KOPT-K1 (cell line): ENCODE measurements around the gene IGSF11.
"Not testable (repeated sequence)": the region's sequence is repeated elsewhere in the genome, so short reads cannot be mapped to it uniquely, and the experiment has no call there.

Experiments
- H3K27ac ChIP-seq: fragments of 200-600 bp; sonication (generic); 2 replicates; pipeline ENCODE4 v1.5.1; 2016; ENCODE audit warnings: antibody characterized with exemption, mild to moderate bottlenecking, low read depth, low read length; ENCODE audit not compliant: poor library complexity, severe bottlenecking
- H3K36me3 ChIP-seq: fragments of 200-600 bp; sonication (generic); 2 replicates; pipeline ENCODE4 v1.5.1; 2017; ENCODE audit warnings: antibody characterized with exemption, mild to moderate bottlenecking, low read length, moderate library complexity; ENCODE audit not compliant: insufficient read depth
- H3K9me3 ChIP-seq: fragments of 200-600 bp; sonication (generic); 2 replicates; pipeline ENCODE4 v1.5.1; 2017; ENCODE audit warnings: antibody characterized with exemption, low read length, mild to moderate bottlenecking; ENCODE audit not compliant: insufficient read depth, poor library complexity, severe bottlenecking

Gene IGSF11

DNA sequence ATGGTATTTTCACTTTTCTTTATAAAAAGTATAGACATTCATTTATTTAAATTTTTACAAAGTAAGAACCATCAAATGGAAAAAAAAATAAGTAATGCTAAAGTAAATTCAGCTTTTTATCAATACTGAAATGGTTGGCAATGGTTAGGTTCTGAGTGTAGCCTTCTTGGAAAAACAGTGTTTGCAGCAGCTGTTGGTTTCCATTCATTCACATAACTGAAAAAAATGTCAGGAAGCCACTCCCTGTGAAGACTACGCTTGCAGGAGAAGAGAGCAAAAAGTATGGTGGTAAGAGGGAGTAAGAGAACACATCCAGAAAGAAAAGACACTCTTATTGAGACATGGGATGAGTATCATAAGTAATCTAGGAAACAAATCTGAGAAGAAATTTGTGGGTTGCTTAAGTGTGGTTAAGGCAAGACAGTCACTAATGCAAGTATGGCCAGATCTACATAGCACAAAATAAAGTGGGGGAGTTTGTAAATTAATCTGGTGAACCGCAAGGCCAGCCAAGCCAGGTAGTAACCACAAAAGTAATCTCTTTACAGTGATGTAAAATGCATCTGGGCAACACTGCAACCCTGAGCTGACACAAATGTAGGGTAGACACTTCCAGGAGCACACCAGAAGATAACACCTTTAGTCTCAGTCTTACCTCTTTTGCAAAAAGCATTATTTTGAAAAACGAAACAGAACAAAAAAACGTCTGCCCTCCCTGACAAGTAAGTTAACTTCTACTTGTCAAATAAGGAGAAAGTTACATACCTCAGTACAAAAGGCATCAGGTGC is 133.7 kb downstream of the IGSF11 start:
- no peaks in the 10 kb centered on the region for H3K9me3 ChIP-seq
- no peak overlapping the region for H3K27ac ChIP-seq
- no peaks in the 10 kb centered on the region for H3K36me3 ChIP-seq

DNA sequence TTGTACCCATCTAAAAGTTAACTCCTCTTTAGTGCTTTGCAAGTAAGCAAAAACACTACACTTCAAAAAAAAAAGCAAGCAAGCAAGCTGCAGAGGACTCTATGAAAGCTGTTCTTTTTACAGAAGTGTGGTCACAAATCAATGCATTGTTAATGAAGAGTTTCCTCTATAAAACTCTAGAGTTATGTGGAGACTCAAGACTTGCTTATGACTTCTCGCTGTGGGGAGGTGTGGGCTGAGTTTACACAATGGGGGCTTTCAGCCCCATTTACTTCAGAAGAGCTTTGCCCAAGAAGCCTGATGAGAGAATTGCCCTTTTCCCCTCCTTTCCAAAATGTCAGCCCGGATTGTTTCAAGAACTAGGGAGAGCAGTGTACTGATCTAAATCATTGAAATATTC is 144.4 kb downstream of the IGSF11 start:
- H3K27ac ChIP-seq, result no peak overlapping the region
- H3K9me3 ChIP-seq, result no peaks in the 10 kb centered on the region
- no peaks in the 10 kb centered on the region for H3K36me3 ChIP-seq

GRCh38 chr3:118889691-118890090 is 145.0 kb downstream of the IGSF11 start:
- Histone ChIP-seq H3K27ac (no peak overlapping the region), H3K9me3 (no peaks in the 10 kb centered on the region)

GRCh38 chr3:118886708-118887107 is 147.9 kb downstream of the IGSF11 start:
- H3K36me3 ChIP-seq, result no peaks in the 10 kb centered on the region
- H3K27ac ChIP-seq, result no peak overlapping the region
- no peaks in the 10 kb centered on the region for H3K9me3 ChIP-seq

More at GRCh38 chr3:118889691-118890090, 145.0 kb downstream of the IGSF11 start:
- H3K36me3 ChIP-seq, result no peaks in the 10 kb centered on the region

GRCh38 chr3:118884748-118885206 is 149.9 kb downstream of the IGSF11 start:
- Histone ChIP-seq H3K36me3 (no peaks in the 10 kb centered on the region), H3K9me3 (no peaks in the 10 kb centered on the region), H3K27ac (no peak overlapping the region)

DNA sequence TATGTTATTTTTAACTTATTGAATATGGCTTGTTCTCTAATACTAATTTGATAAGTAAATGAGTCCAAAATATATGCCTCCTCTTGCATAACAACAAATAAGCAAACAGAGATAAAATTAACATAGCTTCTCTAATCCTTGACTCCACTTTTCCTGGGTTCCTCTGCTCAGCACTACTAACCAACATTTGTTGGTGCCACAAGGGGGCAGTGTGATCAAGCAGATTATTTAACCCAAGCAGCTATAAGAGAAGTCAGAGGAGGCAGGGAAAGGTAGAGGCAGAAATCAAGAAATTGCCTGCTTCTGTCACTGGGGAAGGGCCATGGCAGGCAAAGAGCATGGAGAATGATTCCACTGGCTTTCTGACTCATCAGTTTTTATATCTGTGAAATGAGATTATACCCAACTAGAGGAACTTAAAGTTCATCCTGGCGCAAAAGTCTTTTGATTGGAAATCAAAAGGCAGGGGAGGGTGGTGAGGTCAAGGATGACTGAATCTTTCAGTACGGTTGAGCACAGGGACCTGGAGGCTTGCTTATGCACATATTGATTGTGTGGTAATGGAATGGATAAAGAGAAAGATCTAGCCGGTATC is 152.2 kb downstream of the IGSF11 start:
- H3K36me3 ChIP-seq, result no peaks in the 10 kb centered on the region
- H3K9me3 ChIP-seq, result no peaks in the 10 kb centered on the region
- no peak overlapping the region for H3K27ac ChIP-seq

- Histone ChIP-seq H3K36me3 (no peaks in the 10 kb centered on the region), H3K9me3 (peaks cover 17% of the 10 kb centered on the region), H3K27ac (no peak overlapping the region)
Observed at GRCh38 chr3:118868051-118868450, 166.6 kb downstream of the IGSF11 start.

DNA sequence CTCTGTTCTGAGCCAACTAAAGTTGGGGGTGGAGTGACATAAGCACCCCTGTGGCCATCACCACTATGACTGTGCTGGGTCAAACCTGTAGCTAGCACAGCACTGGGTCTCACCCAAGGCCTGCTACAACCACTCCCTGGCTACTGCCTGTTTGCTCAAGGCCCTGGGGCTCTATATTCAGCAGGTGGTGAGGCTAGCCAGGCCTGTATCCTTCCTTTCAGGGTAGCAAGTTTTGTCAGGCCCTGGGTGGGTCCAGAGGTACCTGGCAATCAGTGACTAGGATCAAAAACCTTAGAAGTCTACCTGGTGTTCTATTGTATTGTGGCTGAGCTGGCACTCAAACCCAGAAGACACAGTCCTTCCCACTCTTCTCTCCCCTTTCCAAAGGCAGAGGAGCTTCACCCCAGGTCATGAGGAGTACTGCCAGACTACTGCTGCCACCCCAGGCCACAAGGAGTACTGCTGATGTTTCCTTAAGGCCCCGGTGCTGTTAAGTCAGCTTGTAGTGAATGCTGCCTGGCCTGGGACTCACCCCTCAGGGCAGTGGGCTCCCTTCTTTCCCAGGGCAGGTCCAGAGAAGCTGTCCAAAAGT is 170.8 kb downstream of the IGSF11 start:
- Histone ChIP-seq H3K36me3 (no peaks in the 10 kb centered on the region), H3K27ac (no peak overlapping the region), H3K9me3 (no peaks in the 10 kb centered on the region)

GRCh38 chr3:118859950-118860349 is 174.7 kb downstream of the IGSF11 start:
- H3K36me3 ChIP-seq, result no peaks in the 10 kb centered on the region
- no peak overlapping the region for H3K27ac ChIP-seq
- no peaks in the 10 kb centered on the region for H3K9me3 ChIP-seq

DNA sequence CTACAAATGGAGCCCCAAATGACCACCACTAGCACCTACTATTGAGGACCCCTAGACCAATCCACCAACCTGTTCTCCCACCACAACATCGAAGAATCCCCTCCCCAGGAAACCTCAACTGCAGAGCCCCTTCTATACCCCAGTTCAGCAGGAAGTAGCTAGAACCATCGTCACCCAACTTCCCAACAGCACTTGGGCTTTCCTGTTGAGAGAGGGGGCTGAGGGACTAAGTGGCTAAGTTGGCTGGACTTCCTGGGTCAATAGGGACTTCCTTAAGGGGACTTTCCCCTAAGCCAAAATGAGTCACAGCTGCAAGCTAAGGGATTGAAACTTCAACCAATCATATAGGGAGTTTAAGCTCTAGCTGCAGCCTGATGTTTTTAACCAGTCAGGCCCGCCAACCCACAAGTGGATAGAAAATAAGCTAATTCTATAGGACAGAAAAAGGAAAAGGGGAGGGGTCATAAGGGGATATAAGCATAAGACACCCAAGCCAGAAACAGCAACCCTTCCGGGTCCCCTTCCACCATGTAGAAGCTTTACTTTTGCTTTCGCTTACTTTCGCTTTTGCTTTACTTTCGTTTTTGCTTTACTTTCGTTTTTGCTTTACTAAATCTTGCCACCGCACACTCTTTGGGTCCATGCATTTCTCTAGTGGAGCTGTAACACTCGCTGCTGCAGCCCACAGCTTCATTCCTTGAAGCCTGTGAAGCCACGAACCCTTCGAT is 183.0 kb downstream of the IGSF11 start:
- not testable (repeated sequence) for H3K9me3 ChIP-seq, H3K27ac ChIP-seq, H3K36me3 ChIP-seq

- no peaks in the 10 kb centered on the region for H3K36me3 ChIP-seq
- no peak overlapping the region for H3K27ac ChIP-seq
- H3K9me3 ChIP-seq, result peaks cover 10% of the 10 kb centered on the region
Observed at GRCh38 chr3:118850687-118851086, 184.0 kb downstream of the IGSF11 start.
